ENCODE measurements around the gene SLC12A9.

SLC12A9 gene

DNA sequence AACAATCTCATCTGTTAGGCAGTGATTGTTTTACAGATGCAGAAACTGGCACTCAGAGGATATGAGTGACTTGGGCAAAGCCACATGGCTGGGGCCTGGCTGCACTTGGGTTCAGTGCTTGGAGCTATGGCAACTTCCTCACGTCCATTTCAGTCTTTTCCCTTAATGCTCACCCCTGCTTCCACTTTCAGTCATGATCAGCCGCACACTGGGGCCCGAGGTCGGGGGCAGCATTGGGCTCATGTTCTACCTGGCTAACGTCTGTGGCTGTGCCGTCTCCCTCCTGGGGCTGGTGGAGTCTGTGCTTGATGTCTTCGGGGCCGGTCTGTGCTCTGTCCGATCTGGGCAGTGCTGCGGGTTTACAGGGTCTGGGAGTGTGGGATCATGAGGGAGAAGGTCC lies 3.0 kb downstream of the SLC12A9 start:
- no peak for DNase-seq (ENCODE audit: low read depth)
- TF ChIP-seq, protein P1, sequence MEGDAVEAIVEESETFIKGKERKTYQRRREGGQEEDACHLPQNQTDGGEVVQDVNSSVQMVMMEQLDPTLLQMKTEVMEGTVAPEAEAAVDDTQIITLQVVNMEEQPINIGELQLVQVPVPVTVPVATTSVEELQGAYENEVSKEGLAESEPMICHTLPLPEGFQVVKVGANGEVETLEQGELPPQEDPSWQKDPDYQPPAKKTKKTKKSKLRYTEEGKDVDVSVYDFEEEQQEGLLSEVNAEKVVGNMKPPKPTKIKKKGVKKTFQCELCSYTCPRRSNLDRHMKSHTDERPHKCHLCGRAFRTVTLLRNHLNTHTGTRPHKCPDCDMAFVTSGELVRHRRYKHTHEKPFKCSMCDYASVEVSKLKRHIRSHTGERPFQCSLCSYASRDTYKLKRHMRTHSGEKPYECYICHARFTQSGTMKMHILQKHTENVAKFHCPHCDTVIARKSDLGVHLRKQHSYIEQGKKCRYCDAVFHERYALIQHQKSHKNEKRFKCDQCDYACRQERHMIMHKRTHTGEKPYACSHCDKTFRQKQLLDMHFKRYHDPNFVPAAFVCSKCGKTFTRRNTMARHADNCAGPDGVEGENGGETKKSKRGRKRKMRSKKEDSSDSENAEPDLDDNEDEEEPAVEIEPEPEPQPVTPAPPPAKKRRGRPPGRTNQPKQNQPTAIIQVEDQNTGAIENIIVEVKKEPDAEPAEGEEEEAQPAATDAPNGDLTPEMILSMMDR (conservative IDR thresholded peaks at IDR 0.05; ENCODE audit: low read length) = no peak
- no peak overlapping the region for H3K4me3 ChIP-seq (ENCODE audit: low read length)

- TF ChIP-seq, protein P1 (conservative IDR thresholded peaks at IDR 0.05; ENCODE audit: low read length) = no peak
- H3K4me3 ChIP-seq (ENCODE audit: low read length) = no peak overlapping the region
- DNase-seq (ENCODE audit: low read depth) = no peak
These were observed 4.4 kb downstream of the SLC12A9 start for GRCh38 chr7:100856871-100857282.

DNA sequence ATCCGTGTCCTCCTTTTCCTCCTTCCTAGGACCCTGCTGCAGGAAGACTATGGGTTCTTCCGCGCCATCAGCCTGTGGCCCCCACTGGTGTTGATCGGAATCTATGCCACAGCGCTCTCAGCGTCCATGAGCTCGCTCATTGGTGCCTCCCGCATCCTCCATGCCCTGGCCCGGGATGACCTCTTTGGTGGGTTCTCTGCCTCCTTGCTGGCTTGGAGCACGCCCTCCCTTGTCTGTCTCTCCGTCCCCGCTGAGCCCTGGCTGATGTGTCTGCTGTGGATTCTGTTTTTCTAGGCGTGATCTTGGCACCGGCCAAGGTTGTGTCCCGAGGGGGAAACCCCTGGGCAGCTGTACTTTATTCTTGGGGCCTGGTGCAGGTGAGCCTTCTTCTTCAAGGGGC lies 7.3 kb downstream of the SLC12A9 start:
- DNase-seq (ENCODE audit: low read depth) = no peak
- H3K4me3 ChIP-seq (ENCODE audit: low read length) = no peak overlapping the region
- TF ChIP-seq, protein P1 (conservative IDR thresholded peaks at IDR 0.05; ENCODE audit: low read length) = no peak

DNA sequence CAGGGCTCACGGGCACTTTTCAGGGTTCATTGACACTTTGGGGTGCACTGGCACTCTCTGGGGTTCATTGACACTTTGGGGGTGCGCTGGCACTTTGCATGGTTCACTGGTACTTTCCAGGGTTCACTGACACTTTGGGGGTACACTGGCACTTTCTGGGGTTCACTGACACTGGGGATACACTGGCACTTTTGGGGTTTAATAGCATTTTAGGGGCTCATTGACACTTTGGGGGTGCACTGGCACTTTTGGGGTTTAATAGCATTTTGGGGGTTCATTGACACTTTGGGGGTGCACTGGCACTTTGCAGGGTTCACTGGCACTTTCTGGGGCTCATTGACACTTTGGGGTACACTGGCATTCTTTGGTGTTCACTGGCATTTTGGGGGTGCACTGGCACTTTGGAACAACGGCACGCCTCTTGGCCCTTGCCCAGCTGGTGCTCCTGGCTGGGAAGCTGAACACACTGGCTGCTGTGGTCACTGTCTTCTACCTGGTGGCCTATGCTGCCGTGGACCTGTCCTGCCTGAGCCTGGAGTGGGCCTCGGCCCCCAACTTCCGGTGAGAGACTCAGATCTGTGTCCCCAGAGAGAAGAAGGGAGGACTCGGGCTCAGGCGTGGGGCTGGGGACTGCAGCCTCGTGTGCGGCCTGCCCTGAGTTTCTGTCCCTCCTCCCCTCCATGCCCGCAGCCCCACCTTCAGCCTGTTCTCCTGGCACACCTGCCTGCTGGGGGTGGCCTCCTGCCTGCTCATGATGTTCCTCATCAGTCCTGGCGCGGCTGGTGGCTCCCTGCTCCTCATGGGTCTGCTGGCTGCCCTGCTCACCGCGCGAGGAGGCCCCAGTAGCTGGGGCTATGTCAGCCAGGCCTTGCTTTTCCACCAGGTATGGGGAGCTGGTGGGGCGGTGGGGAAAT lies 8.4 kb downstream of the SLC12A9 start:
- TF ChIP-seq, protein P1 (conservative IDR thresholded peaks at IDR 0.05; ENCODE audit: low read length) = no peak
- no peak for DNase-seq (ENCODE audit: low read depth)
- H3K4me3 ChIP-seq (ENCODE audit: low read length) = no peak overlapping the region

DNA sequence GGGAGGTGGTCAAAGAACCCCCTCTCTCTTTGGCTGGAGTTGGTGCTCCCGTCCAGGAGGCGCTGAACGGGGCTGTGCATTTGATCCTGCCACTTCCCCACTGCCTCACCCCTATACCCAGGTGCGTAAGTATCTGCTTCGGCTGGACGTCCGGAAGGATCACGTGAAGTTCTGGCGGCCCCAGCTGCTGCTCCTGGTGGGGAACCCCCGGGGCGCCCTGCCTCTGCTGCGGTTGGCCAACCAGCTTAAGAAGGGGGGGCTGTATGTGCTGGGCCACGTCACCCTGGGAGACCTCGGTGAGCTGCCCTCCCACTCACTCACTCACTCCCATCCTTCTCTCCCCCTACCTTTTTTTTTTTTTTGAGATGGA lies 9.1 kb downstream of the SLC12A9 start:
- DNase-seq (ENCODE audit: low read depth) = no peak
- H3K4me3 ChIP-seq (ENCODE audit: low read length) = no peak overlapping the region
- TF ChIP-seq, protein P1 (conservative IDR thresholded peaks at IDR 0.05; ENCODE audit: low read length) = no peak

DNA sequence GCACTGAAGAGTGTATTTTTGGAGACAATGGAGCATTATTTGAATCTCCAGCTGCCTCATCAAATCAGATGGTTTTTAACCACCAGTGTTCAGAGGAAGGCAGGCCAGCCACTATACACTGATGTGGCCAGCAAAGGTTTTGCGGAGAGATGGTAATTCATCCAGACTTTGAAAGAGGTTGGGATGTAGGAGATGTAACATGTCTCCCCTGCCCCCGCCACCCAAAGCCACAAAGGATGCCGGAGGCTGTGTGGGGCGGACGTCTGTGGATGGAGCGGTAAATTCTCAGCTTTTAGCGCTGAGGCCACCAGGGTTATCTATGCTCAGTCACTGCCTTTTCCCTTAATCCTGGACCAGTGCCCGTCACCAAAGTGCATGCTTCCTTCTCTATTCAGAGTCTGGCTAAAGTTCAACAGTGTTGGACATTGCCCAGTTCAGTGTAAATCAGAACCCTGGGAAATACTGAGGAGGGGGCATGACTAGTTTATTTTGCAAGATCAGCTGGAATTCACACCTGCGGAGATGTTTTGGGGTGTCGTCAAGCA lies 11.0 kb downstream of the SLC12A9 start:
- no peak overlapping the region for H3K4me3 ChIP-seq (ENCODE audit: low read length)
- no peak for DNase-seq (ENCODE audit: low read depth)
- TF ChIP-seq, protein P1 (conservative IDR thresholded peaks at IDR 0.05; ENCODE audit: low read length) = no peak
